MM.1S (cell line): ENCODE measurements around the gene PARVB.

Experiments
- CTCF ChIP-seq: fragments of 300-600 bp; sonication (generic); IDR thresholded peaks from 2 replicates; pipeline ENCODE4 v1.5.1; 2016; ENCODE audit warnings: antibody characterized with exemption, low read length, mixed read lengths
- EZH2 ChIP-seq: fragments of 300-600 bp; sonication (generic); optimal IDR thresholded peaks from 2 replicates; pipeline ENCODE3; 2017; ENCODE audit warnings: low read depth, mild to moderate bottlenecking, antibody characterized with exemption, low read length, mixed read lengths

DNA sequence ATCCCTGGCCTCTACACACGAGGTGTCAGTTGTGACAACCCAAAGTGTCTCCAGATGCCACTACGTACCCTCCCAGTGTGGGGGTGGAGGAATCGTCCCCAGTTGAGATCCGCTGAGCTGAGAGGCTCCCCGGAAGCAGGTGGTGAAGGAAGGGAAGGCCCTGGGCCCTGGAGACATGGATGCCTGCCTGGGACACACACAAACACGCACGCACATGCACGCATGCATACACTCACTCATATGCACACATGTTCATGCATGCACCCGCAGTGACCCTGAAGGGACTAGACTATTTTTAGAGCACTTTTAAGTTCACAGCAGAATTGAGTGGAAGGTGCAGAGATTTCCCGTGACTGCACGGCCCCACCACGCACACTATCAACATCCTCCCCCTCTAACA, 50.9 kb downstream of the PARVB start:
- TF ChIP-seq CTCF: no peak
- TF ChIP-seq EZH2: no peak
